Measurements from ENCODE around the gene RGR.

RGR gene

DNA sequence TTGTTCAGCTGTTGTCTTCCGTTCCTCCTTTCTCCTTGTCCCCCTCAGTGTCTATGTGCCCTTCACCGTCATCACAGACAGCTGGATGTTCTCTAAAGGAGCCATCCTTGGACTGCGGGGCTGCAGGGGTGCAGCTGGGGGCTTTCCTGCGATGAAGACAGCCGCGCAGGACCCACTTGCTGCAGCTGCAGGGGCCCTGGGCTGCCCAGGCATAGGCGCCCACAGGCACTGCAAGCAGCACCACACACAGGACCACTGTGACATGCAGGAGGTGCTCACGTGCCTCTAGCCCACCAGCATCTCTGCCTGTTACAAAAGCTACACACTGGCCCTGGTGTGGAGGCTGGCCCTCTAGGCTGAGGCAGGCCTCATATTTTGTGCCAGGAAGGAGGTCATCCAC, 22.9 kb upstream of the RGR start:
- DNase-seq (ENCODE audit: low read depth): no peak

DNA sequence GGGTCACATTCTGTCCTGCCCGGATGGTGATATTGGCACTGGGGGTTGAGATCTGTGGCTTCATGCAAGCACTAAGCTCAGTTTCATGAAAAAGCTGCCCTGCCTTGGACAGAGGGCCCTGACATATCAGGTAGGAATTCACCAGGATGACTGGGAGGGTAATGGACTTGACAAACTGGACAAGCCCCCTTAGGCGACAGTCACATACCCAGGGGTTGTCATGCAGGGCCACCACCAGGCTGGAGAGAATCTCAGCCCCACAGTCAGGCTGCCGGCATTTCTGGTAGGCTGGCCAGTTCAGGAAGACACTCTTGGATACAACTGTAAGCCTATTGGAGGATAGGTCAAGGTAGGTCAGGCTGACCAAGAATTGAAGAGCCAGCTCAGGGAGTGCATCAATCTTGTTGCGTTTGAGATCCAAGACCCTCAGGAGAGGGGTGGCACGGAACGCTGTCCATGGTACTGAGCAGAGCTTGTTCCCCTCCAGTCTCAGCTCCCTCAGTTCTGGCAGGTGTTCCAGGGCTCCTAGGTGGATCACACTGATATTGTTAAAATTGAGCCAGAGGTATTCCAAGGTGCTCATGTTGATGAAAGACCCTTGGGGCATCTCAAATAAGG, 20.3 kb upstream of the RGR start:
- no peak for DNase-seq (ENCODE audit: low read depth)

DNA sequence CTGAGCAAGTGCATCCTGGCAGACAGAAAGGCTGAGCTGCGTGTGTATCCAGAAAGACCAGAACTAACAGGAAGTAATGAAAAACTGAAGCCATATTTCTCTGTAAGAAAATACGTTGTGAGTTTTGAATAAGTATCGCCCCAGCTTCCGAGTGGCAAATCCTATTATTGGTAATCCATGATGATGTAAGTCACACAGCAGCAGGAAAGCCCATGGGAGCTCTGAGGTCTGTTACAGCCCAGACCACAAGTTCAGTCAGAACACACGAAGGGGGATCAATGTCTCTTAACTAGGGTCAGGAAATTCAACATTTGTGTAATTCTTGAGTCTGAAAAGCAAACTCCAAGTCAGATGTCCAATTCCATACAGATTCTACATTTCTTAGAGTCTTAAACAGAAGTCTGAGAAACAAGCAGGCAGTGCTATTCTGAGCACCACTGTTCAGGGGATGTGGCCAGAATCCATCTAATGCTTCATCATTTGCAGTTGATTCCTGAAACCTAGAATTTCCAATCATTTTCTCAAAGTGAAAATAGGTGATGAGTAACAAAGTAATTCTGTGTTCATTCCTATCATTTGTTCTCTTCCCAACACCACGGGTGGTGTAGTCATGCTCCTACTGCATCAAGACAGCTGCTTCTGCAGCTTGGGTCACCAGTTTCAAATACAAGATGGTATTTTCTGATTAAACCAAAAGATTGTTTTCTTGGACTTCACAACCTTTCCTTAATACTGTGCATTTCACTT, 19.3 kb upstream of the RGR start, which contains the start of gene LRIT2:
Gene LRIT2, minus strand, starts transcription at position 118 of the 747 bp plus-strand sequence. Its CDS starts 24 bp downstream, at position 94.
- no peak for DNase-seq (ENCODE audit: low read depth)

DNA sequence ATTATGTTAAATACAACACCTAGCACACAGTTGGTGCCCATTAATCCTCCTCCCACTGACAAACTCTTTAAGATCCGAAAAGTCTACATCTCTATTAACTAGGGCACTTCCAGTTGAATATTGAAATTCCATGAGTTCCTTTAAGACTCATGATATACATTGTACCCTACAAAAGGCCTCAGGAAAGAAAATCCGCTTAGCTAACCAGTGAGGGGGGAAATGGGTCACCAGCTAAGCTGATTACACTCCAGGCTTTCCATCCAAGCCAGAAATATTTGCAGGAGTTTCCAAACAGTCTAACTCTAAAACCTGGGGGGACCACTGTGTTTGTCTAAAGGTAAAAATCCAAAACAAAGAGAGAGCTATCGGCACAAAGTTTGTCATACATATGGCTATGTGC, 18.2 kb upstream of the RGR start:
- DNase-seq (ENCODE audit: low read depth): no peak

DNA sequence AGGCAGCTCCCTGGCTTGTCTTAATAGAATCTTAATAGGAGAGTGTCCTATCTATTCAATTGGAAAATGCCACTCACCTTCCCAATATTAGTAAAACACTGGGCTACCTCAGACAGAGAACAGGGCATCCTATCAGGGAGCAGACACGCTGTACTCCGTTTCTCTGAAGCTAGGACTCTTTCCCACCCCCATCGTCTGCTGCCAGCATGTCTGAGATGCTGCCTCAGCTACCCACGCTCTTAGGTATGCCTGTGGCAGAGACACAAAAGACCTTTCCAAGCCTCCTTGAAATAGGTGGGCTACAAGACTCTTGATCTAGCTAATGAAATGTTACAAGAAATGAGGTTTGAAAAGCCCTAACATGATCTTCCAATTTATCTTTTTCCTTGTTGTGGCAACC, 17.0 kb upstream of the RGR start:
- DNase-seq (ENCODE audit: low read depth): no peak

DNA sequence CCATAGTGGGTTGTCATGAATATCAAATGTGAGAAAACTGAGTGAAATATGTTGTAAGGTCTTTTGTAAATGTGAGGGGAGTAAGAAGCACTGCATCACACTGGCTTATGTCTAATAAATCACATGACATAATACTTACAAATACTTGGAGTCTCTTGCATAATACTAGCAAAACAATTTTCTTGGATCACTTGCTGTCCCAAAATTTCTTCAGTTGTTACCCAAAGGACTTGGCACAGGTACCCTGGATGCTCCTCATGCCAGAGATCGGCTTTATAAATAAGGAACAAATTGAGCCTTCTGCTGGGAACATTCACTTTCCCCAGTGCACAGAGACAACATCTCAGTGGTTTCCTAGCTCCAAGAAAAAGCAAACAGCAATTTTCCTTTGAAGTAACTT, 14.5 kb upstream of the RGR start:
- DNase-seq (ENCODE audit: low read depth): no peak

DNA sequence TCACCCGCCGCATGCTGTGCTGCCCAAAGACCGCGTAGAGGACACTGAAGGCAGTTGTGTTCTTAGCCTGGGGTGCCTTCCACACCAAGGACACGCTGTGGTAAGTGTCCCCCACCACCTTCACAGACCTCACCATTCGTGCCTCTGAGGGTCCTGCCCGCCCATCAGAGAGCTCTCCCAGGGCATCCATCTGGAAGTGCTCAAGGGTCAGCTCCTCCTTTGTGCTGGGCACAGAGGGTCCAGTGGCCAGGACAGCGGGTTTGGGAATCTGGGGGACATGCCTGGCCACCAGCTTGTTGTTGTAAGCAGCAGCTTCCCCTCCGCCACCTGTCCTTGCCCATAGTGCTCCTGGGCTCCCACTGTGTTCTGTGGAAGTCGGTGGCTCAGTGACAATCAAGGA, 12.5 kb upstream of the RGR start:
- DNase-seq (ENCODE audit: low read depth): no peak

DNA sequence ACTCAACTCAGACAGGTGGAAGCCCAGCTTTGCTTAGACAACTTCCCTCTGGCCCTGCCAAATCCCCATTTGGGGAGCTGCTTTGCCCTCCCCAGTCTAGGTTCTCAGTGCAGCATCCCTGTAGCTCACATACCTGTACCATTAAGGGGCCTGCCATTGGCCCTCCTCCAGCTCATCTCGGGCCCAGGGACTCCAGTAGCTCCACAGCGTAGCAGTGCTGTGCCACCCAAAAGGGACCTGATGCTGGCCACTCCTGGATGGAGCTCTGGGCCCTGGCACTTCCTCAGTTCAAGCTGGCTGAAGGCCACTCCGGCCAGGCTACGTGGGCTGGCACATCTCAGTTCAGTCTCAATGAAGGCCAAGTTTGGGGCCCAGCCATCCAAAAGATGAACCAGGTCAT, 10.9 kb upstream of the RGR start:
- no peak for DNase-seq (ENCODE audit: low read depth)

DNA sequence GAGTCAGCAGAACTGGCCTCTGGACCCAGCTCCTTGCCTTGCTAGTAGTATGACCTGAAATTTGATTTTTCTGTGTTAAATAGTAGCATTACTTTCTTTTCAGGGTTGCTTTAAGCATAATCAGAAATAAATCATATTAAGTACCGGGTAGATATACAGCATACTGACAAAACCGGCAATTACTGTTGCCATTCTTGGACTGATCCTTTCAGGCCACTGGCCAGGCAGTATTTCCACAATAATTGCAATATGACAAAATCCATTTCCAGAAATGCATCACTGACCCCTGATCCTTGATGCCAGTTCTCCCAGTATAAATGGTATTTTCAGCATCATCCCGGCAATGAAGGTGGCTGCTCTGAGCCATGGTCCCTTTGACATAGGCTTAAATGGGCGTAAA, 10.4 kb upstream of the RGR start:
- DNase-seq (ENCODE audit: low read depth): no peak

DNA sequence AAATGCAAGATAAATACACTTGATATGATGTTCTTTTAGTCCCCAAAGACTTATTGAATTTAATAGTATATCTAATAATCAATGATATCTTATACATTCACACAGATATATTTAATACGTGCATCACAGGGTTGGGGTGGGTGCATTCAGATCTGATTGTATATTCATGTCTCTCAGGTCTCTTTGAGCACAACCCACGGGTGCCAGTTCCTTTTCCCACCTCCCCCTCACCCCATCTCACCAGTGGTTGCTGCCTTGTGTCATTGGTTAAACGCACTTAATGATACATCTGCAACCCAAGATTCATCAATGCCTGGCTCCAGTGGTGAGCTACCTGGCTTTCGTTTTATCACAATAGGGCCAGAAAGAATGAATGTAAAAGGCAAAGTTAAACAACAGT, 9.8 kb upstream of the RGR start:
- no peak for DNase-seq (ENCODE audit: low read depth)

DNA sequence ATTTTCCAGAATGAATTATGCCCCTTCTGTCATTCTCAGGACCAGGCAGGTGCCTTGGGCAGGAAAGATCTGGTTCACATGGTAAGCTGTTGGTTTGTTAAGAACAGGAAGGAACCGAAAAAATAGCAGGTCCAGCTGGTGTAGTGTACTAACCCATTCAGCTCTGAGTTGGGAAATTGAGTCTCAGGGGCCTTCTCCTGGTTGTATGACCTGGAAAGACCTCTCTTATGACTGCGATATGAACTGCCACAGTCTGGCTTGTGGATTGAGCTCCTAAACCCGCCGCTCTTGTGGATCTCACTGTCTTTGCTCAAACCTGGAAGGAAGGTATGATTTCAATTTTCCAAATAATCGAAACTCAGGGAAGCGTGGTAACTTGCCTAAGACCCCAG, 8.1 kb upstream of the RGR start:
- no peak for DNase-seq (ENCODE audit: low read depth)

DNA sequence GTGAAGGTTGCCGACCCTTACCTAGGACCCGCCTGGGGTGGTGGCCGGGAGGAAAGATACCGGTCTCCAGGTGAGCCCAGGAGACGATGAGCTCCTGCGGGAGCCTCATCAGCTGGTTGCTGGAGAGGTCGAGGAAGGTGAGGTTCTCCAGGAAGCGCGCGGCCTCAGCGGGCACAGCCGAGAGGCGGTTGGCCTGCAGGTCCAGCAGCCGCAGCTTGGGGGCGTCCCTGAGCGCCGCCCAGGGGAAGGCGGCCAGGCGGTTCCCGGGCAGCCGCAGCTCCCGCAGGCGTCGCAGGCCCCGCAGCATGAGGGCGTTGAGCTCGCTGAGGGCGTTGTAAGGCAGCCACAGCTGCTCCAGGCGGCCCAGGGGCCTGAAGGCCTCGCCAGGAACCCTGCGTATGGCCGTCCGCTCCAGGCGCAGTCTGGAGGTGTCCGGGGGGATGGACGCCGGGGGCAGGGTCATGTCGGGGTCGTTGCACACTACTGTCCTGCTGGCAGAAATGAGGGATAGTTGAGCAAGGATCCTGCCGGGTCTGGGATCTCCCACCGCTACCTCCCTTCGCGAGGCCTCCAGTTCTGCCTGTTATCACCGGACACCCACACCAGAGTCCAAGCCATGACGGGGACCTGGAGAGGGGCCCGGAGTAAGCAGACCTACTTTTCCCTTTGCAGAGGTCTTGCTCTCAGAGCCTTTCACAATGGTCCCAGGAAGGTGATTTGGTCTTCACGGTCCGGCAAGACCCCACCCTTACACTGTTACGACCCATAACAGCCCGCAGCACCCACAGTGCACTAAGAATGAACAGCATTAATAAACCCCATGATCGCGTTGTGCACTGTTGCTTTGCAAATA, 7.4 kb upstream of the RGR start:
- no peak for DNase-seq (ENCODE audit: low read depth)

DNA sequence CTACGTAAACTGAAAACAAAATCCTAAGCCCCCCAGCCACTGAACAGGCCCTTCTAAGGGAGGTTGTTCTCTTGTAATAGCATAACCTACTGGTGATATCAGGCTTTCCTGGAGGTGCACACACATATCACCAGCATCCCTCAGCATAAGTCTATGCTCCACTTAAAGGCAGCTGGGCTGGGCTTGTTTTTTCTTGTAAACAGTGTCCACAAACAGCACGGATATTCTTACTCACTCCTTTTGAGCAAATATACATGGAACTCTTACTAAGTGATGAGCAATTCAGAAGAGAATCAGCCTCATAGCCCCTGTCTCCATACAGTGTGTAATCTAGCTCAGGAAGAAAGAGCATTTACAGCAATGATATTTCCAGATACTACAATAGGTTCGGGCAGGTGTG, 5.9 kb upstream of the RGR start:
- DNase-seq (ENCODE audit: low read depth): no peak

DNA sequence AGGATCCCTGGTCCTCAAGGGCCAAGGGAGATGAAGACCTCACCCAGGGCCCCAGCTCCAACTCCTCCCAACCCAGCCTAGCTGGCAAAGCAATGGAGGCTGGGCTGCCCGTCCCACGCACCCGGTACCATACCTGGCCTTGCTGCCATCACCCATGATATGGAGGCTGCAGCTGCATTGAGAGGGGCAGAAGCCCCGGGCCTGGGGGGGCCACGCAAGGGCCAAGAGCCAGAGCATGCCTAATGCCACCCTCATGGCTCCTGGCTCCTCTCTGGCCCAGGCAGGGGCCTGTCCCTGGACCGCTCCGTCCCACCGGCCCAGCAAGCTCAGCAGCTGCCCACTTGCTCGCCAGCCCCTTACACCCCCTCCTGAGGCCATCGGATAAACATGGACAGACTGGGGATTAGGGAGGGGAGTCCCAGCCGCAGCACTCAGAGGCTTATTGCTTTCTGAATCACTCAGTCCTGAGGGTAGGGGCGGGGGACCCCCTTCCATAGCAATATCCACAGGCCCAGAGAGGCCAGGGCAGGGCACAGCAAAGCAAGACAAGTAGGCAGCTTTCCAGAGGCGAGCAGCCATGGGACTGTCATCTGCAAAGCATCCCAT, 3.6 kb upstream of the RGR start, which contains the start of gene LRIT1:
Gene LRIT1, minus strand, starts transcription at position 362 of the 606 bp plus-strand sequence. Its CDS starts 107 bp downstream, at position 255.
- DNase-seq (ENCODE audit: low read depth): no peak

DNA sequence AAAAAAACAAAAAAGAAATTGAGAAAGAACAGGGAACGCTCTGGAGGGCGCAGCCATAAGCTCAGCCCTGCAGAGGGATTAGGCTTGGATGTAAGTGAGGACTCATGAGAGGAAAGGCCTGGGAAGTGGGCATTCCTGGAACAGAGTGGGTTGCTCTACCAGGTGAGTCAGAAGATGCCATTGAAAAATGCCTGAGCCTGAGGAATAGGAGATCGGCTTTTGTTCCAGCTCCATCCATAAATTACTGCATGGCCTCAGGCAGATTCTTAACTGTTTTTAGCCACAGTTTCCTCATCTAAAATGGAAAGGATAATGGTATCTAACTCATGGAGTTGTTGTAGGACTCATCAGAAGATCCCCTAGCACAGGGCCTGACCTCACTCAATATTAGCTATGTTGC, 1.1 kb upstream of the RGR start:
- DNase-seq (ENCODE audit: low read depth): no peak

DNA sequence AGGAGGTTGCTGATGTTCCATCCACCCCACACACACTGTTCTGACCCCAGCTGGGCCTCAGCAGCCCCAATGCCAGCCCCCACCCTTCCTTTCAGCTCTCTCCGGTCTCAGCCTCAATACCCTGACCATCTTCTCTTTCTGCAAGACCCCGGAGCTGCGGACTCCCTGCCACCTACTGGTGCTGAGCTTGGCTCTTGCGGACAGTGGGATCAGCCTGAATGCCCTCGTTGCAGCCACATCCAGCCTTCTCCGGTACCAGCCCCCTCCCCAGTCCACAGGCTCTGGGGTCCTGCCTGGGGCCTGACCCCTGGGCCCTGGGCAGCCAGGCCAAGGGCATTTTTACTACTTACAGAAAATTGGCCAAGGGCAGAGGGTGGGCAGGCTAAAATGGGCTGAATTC, 2.6 kb downstream of the RGR start:
- DNase-seq (ENCODE audit: low read depth): no peak

DNA sequence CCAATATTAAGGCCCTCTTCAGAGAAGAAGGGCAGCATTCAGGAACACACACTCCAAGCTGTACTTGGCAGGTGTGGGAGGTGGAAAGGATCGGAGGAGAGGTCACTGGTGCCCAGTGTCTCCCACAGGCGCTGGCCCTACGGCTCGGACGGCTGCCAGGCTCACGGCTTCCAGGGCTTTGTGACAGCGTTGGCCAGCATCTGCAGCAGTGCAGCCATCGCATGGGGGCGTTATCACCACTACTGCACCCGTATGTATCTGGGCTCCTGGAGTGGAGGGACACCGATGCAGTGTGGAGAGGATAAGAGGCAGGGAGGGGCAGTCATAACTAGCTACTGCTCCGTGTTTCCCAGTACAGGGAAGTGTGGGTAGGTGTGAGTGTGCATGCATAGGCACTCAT, 3.9 kb downstream of the RGR start:
- no peak for DNase-seq (ENCODE audit: low read depth)

DNA sequence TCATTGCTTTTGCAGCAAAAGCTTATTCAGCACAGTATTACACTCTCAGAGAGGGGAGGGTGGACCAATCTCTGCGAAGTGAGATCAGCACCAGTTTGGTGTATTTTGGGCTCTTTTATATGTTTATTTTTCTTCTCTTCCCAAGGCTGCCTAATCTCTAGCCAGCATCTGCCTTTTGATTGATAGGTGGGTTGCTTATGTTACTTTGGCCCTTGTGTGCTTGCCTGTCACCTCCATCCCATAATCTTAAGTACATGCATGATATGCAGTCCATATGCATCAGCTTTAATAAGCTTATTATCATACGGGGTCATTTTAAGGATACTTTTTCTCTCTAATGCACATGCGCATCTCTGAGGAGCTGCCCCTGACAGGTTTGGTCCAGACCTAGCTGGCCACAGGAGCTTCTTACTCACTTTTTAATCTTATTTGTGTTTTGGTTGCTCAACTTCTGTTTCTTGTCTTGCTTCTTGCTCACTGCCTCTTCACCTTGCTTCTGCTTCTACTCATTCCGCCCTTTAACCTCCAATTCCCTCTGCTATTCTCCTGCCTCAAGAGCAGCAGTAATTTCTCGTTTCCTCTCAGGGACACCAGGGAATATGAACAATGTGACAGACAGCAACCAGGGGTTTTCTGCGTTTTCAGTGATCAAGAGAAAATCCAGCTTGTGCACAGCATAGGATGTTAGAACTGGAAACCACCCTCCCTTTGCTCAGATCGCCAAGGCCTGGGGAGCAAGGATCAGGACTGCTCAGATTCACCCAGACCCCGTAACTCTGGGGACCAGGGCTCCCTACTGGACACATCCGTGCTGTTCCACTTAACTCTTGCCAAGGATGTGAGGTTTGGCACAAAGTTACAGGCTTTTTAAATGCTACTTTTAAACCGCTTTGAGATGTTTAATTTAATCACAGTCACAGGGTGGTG, 10.0 kb downstream of the RGR start:
- no peak for DNase-seq (ENCODE audit: low read depth)

DNA sequence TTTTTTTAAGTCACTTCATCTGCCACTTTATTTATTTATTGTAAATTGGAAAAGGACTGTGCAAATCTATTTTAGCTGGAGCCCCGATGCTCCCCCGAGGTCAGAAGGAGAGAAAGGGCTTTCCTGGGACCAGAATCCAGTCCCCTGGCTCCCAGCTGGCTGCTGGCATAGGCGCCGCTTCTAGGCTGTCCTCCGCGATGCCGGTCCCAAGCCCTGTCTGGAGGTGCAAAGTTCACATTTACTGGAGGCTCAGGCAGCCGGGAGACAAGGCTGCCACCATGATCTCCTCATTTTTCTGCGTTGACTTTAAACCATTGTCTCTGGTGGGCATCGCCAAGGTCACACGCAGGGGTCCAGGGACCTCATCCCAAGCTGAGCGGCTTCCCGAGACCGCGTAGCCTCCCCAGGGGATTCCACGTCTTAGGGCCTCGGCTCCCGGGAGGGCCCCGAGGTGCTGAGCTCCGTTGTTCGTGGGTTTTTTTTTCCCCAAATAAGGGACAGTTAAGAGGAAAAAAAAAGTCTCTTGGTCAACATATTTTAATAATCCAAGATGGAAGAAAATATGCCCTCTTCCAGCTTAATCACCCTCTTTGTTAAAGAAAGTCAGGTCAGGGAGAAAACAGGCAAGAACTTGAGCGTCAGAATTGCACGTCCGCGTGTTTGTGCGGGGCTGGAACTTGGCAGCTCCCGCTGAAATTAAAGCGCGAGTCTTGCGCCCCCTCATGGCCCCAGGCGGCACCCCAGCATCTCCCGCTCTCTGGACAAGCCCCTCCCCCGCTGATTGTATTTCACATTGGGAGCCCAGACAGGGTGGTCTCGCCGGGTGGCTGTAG, 11.9 kb downstream of the RGR start:
- DNase-seq (ENCODE audit: low read depth): peak; percentile 70

DNA sequence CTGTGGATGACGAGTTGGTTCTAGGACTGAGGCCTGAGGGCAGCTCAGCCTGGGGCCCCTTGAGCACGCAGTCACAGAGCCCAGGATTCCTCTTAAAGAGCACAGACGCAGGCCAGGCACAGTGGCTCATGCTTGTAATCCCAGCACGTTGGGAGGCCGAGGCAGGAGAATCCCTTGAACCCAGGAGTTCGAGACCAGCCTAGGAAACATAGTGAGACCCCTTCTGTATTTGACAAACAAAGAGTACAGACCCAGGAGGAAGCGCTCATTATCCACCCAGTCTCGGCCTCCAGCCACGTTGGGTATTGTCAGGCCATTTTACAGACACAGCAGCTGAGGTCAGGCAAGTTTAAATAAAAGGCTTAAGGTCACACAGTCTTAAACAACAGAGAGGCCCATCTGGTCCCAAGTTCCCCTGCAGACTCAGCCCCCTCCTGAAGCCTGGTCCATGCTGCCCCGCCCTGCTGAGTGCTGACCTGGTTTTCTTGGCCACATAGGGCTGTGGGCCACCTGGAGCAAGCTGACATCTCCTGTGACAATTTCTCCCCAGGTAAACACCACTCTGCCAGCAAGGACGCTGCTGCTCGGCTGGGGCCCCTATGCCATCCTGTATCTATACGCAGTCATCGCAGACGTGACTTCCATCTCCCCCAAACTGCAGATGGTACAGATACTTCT, 12.6 kb downstream of the RGR start:
- no peak for DNase-seq (ENCODE audit: low read depth)
